ENCODE measurements around the gene TBC1D10A.
A peak's percentile ranks its signal among the peaks of the same experiment; 100 is the strongest.
"Not testable (repeated sequence)": the region's sequence is repeated elsewhere in the genome, so short reads cannot be mapped to it uniquely, and the experiment has no call there.

Gene TBC1D10A

DNA sequence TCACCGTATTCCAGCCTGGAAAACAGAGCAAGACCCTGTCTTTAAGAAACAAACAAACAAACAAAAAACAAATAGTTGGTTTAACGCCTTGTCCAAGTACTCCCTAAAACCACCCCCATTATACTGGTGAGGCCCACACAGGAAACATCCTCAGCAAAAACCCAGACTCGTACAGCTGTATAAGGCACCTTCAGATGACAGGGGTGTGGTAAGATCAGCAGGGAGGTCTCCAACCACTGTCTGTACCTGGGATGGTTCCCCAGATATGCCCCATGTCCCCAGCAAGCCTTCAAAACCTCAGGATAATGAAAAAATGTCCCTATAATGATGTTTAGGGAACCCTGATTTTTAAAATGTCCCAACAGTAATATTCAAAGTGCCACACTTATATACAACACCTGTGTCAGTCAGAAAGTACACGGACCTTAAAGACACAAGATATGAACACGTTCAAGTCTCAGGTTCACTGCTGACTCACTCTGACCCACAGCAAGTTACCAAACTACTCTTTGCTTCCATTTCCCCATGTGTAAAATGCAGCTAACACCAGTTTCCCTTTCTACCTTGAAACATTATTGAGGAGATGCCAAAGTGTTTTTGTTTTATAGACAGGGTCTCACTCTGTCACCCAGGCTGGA is 20.6 kb upstream of the TBC1D10A start:
- no peak for DNase-seq (ENCODE audit: low read depth)

DNA sequence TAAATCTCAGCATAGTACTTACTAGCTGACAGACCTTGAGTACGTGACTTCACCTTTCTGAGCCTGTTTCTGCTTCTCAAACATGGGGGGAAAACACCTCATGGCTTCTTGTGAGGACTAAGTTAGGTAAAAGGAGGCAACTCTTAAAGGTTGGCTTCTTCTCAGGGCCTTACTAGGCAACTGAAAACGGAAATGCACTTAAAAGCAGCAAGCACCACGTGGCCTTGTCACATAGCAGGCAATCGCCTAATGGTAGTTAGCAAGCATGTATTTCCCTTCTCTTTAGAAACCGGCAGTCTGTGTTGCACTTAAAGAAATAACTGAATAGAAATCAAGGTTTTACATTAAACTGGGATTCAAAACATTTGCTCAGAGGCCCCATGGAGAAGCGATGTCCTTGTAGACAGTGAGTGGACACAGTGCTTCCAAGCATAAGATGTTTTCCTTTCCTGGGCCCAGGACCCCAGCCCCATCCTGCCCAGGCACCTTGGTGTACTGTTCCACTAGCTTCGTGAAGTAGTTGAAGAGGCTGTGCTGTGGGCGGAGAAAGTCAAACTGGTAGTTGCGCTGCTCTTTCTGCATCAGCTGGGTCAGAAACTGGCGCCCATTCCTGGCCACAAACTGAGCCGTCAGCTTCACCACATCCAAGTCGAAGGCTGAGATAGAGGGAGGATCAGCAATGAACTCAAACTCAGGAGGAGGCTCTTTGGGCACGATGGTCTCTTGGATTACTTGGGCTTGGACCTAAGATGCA is 17.9 kb upstream of the TBC1D10A start:
- no peak for DNase-seq (ENCODE audit: low read depth)

GRCh38 chr22:30340911-30341685 is 14.4 kb upstream of the TBC1D10A start:
- DNase-seq (ENCODE audit: low read depth) = no peak

DNA sequence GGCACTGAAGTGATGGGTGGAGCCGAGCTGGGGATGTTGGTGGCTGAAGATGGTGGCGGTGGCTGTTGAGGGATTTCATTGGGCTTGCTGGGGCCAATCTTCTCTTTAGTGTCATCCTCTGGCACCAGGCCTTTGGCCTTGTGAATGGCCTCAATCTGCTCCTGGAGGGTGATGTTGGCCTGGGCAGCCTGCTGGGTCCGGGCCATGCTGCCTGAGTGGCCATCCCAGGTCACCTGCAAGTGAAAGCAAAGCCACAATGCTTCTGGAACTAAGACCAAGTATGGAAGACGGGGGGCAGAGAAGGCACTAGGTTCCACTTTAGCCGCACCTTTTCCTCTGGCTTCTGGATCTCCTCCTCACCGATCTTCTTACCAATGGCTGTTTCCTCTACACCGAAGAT is 12.1 kb upstream of the TBC1D10A start:
- no peak for DNase-seq (ENCODE audit: low read depth)

- DNase-seq (ENCODE audit: low read depth) = not testable (repeated sequence)
These were observed 11.6 kb upstream of the TBC1D10A start for GRCh38 chr22:30338341-30338740.

- DNase-seq (ENCODE audit: low read depth) = no peak
These were observed 10.7 kb upstream of the TBC1D10A start for GRCh38 chr22:30337461-30337778.

DNA sequence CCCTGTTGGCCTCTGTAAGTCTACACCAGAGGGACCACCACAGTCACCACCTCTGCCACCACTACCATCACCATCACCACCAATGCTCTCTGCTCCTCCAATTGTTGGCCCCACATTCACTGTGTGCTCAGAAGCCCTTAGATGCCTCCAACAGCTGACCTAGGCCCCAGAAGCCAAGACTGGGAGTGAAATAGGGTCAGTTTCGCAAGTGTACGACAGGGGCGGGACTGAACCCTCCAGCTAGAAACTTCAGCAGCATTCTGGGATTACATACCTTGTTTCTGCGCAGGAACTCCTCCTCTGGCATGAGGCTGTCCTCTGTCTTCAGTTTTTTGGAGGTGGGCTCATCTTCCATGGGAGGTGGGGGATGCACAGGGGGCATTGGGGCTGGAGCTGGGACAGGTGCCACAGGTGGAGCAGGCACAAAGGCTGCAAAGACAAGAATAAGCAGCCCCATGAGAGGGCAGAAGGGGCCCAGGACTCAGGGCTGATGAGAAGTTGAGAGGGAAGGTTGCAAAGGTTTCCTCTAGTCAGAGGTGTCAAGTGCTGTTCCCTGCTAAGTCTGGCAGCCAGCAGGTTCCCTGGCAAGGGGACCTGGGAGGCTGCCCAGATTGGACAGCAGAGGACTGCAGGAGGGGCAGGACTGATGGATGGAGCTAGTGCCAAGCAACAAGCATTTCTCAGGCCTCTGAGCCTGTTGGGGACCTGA is 10.2 kb upstream of the TBC1D10A start:
- DNase-seq (ENCODE audit: low read depth) = no peak

- no peak for DNase-seq (ENCODE audit: low read depth)
These were observed 8.5 kb upstream of the TBC1D10A start for GRCh38 chr22:30335236-30335635.

GRCh38 chr22:30334646-30335045 is 7.9 kb upstream of the TBC1D10A start:
- DNase-seq (ENCODE audit: low read depth) = no peak

DNA sequence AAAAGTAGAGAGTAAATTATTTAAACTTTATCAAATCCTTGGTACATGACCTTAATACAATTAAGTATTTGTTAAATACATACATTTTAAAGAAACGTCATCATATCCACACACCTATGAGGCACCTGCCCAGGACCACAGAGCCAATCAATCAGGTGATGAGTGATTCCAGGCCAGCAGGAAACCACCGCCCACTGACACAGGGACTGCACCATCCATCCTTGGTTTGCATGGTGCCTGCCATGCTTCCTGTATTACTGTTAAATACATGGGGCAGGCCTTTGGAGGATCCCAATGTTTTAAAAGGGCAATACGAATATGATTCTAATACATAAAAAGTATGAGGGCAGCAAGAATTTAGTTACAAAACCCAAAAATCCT is 7.0 kb upstream of the TBC1D10A start:
- DNase-seq (ENCODE audit: low read depth) = no peak

DNA sequence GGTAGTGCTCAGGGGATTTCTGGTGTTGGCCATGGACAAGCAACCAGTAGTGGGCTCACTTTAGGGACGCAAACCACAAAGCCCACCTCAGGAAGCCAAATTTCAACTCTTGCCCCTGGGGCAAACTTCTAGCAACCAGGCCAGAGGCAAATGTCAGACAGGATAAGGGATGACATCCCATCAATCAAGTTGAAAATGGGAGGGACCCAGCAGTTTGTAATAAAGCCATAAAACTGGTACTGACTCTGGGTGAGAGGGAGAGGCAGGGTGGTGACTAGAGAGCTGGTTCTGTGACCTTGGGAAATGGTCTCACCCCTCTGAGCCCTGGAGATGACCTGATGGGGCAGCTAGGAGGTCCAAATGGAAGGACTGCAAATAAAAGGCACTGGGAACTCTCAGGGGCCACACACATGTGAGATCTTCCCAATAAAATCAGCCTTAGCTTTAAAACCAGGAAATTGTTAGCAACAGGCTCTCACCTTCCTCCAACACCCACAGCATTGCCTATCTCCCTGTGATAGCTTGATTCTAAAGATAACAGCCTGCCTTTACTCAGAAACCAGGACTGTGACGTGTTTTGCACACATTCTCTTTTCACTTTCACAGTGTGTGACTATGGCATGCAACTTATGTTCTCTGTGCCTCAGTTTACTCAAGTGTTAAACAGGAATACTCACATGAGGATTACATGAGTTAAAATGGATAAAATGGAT is 6.4 kb upstream of the TBC1D10A start:
- DNase-seq (ENCODE audit: low read depth) = no peak

DNA sequence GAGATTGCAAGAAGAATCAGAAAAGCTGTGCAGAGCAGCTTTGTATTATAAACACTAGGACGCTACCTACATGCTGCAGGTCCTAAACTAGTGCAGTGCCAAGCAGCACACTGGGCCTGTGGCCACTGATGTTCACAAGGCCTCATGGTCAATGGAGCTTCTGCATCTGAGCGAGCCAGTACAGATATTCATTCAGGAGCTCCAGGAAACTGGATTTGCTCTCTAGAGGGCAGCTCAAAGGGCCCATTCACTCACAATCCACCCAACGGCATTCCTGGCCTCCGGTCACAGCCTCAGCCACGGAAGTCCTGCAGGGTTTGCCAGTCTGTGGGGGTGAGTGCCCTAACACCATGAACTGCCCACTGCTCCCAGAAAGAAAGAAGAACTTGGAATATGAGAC is 5.8 kb upstream of the TBC1D10A start:
- no peak for DNase-seq (ENCODE audit: low read depth)

DNA sequence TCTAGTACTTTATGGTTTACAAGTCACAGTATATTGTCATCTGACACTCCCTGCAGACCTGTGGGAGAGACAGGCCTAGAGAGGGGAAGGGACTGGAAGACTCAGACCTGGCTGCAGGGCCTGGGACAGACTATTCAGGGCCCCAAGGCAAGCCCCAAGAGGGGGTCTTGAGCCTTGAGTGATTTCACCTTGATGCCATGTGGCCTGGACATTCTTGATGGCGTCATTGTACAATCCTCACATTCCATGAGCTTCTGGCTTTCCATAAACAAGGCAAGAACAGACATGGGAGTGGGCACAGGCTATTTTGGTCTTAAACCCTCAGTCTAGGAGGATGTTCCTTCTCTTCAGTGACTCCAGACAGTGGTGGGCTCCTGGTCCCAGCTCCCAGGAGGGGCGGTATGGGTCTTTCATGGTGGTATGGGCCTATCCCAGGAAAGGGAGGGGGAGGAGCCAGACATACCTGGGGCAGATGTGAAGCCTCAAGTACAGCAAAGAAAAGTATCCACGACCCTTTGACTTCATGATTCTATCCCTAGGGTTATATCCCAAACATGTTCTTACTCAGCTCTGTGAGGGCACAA is 1.8 kb upstream of the TBC1D10A start:
- DNase-seq (ENCODE audit: low read depth) = no peak

GRCh38 chr22:30327864-30328345 is 1.2 kb upstream of the TBC1D10A start:
- DNase-seq (ENCODE audit: low read depth) = no peak

DNA sequence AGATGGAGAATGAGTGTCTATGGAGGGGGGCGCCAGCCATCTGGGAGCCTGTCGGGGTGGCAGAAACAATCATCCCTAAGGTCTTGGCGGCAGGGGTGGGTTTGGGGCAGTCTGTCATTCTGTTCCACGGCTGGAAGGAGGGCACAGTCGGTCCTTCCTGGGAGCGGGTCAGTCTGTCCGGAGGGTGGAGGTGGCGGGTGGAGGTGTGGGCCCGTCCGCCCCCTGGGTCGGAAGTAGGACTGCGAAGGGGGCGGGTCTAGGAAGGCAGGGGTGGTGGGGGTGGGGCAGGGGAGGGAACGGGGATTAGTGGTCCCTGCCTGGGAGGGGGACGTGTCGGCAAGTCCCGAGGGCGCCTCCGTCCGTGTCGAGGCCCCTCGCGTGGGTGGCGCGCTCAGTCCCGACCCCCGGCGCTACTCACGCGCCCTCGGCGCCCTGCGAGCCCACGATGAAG is 461 bp downstream of the TBC1D10A start:
- no peak for DNase-seq (ENCODE audit: low read depth)

- no peak for DNase-seq (ENCODE audit: low read depth)
These were observed 952 bp downstream of the TBC1D10A start for GRCh38 chr22:30325724-30326254.

- DNase-seq (ENCODE audit: low read depth) = peak; percentile 81
These were observed 1.5 kb downstream of the TBC1D10A start for GRCh38 chr22:30325065-30325720.

DNA sequence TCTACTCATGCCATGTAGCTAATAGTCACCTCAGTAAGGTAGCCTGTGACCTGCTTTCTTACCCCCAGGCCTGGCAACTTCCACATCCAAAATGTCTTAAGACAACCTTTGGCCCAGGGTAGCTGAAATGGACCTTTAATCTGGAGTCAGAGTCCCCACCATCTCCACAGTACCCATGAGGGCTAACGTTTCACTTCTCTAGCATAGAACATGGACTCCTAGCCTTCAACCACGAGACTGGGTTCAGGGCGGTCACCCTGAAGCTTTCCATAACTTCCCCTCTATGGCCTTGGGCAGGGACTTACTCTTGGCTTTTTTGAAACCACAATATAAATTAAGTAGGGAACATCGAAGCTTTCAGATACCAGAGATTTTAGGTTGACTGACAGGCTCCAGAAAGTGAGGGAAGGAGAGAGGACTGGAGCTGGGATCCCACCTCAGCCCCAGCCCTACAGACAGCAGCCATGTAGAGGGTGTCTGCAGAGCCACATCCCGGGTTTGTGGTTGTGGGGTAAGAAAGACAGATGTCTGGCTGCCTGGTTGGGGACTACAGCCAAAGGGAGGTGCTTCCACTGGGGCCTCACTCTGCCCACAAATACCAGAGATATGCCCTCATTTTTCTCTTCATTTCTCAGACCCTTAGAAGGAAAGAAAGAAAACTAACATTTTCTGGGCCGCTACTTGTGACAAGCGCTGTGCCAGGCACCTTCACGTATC is 2.6 kb downstream of the TBC1D10A start:
- no peak for DNase-seq (ENCODE audit: low read depth)

DNA sequence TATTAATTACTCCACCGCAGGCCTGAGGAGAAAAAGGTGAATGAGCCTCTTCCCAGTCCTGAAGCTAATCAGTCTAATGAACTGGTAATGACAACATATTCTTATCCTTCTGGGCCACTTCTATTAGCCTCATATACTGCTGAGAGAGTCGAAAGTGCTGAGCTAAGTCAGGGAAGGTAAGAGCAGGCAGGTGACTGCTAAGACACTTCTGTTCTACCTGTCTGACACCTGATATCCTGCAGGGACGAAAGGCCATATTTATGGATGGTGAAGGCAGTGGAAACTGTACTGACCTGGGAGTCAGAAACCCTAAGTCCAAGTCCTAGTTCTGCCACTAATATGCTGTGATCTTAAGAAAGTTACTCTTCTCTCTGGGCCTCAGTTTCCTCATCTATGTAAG is 3.5 kb downstream of the TBC1D10A start:
- no peak for DNase-seq (ENCODE audit: low read depth)

- DNase-seq (ENCODE audit: low read depth) = no peak
These were observed 5.3 kb downstream of the TBC1D10A start for GRCh38 chr22:30321461-30321860.

Measured in stromal cell of bone marrow (primary cell).